Fibroblast of skin of back (primary cell): ENCODE measurements around the gene FUZ.

ENCODE experiments used
- DNase-seq: peaks from one replicate; pipeline ENCODE4 v3.0.0-alpha.2; 2013

FUZ gene

GRCh38 chr19:49851456-49852259 is 38.6 kb upstream of the FUZ start:
- DNase-seq, result peak; percentile 23

DNA sequence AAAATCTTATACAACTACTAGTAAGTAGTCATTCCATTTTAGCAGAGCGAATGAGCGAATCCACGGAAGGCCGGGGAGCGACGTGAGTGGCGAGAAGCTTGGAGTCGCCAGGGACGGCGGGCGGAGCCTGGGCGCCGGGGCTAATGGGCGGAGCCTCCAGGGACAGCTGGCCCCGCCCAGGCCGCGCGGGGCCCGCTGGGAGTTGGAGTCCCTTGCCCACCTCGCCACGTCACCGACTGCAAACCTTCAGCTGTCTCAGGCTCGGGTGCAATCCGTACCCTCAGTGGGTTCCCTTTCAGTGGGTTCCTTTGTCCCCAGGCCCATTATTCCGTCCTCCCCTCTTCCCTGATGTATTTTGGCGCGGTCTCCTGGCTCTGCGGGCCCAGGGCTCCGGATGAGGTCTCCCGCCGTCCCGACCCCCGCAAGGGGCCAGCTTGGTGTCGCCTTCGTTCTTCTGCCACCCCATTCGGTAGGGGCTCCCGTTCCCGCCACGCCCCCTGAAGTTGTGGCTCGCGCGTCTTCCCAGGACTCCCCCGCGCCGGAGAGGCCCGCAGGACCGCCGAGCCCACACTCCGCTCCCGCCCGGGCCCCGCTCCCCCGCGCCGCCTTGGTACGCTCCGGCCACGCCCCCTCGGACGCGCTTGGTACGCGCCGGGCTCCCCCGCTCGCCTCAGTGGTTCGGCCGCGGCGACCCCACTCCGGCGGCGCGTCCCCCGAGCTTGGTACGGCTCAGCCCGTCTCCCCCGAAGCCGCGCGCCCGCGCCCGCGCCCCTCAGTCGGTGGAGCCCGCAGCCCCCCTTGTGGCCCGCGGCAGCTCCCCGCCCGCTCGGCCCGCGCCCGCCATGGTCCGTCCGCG is 37.6 kb upstream of the FUZ start, which contains the start of gene PTOV1:
Gene PTOV1, plus strand, starts transcription at position 673 of the 856 bp plus-strand sequence.
- DNase-seq, result peak; percentile 89

- no peak for DNase-seq
Measured at GRCh38 chr19:49850221-49850486, 37.1 kb upstream of the FUZ start.

DNA sequence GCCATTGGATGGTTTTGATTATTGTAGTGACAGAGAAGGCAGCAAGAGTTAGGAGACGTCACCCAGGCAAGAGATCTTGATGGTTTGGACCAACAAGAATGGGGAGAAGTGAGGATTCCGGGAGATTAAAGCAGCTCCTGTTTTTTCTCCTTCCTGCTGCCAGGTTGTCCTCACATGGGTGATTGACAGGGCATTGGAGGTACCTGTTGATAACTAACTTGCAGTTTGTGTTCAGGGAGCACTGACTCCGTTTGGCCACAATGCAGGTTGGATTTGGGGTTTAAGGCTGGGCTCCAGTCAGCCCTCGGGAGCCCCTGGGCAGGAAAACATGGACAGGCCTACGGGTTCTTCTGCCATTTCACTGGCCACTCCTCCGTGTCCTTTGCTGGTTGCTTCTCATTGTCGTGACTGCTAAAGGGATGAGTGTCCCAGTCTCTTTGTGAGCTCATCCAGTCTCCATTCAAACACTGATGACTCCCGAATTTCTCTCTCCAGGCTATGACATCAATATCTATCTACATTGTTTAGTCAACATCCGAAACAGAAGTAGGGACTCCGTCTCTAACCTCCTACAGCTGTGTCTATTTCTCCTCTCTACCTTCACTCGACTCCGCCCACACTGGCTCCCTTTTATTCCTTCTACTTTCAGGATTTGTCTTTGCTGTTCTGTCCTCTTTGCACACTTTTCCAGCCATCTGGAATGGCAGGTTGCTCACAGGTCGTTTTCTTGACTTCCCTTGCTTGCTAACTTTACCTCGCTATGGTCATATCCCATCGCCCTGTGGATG is 36.5 kb upstream of the FUZ start:
- DNase-seq, result no peak

DNA sequence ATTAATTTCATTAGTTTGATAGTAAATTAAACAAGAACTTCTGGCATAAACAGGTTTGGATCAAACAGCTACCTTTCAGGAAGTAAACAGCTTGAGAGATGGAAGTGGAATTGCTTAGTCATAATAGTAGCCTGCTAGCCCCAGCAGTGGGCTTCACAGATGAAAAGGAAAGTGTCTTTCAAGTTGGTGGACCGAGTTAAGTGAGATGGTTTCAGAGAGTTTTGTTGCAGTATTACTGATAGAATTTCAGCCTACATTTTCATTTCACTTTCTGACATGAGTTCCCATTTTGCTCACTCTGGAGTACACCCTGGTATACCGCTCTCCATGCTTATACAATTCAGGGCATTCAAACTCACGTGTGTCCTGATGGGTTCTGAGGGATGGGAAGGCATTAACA is 35.8 kb upstream of the FUZ start:
- no peak for DNase-seq

DNA sequence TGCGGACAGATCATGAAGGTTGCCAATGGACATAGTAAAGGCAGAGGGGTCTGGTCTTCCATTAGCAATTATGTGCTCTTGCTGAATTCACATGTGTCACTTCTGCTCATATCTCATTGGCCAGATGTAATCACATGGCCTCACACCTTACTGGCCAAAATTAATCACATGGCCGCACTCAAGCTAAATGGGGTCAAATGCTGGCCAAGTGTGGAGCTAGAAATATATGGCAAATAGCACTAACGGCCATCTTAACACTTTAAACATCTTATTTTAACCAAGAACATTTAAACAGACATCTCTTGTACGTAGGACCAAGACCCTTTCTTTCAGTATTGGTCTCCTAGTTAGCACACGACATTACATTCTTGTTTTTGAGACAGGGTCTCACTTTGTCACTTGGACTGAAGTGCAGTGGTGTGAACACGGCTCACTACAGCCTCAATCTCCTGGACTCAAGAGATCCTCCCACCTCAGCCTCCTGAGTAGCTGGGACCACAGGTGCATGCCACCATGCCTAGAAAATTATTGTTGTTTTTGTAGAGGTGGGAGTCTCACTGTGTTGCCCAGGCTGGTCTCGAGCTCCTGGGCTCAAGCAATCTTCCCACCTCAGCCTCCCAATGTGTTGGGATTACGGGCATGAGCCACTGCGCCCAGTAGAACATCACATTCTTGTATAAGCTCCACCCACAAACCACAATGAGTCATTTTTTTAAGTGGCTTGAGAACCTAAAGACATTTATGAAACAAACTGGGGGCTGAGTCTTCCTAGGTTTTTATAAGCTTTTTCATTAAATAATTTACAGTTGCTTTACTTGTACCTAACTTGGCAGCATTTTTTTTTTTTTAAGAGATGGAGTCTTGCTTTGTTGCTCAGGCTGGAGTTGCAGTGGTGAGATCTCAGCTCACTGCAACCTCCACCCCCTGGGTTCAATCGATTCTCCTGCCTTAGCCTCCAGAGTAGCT is 34.9 kb upstream of the FUZ start:
- peak; percentile 90 for DNase-seq

DNA sequence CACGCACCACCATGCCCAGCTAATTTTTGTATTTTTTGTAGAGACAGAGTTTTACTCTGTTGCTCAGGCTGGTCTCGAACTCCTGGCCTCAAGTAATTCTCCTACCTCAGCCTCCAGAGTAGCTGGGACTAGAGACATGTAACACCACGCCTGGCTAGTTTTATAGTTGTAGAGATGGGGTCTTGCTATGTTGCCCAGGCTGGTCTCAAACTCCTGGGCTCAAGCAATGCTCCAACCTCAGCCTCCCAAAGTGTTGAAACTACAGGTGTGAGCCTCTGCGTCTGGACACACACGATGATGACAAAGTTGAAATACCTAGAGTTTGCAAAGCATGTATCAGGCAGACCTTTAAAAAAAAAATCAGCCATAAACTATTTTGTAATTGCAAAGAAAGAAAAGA is 33.3 kb upstream of the FUZ start:
- no peak for DNase-seq

GRCh38 chr19:49845414-49845813 is 32.3 kb upstream of the FUZ start:
- peak; percentile 65 for DNase-seq

GRCh38 chr19:49844138-49845095 is 31.3 kb upstream of the FUZ start:
- no peak for DNase-seq

- DNase-seq, result no peak
Measured at GRCh38 chr19:49843265-49843664, 30.2 kb upstream of the FUZ start.

DNA sequence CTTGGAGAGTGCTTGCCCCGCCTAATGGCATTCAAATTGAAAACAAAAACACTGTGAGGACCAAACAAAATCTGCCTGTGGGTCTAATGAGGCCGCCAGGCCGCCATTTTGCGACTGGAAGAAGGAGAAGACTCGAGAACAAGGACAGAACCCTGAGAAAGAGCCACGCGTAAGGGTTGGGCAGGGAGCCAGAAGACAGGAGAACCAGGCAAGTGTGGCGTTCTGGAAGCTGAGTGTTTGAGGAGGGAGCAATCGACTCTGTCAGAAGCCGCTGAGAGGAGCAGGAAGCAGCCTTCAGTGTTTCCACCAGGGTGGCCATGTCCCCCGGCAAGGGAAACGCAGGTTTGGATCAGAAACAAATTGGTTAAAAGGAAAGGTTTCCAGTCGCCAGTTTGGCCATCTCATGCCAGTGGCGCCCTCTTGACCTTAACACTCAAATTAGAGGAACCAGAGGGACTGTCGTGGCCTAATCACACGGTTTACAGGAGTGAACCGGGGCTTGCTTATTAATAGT is 27.7 kb upstream of the FUZ start:
- no peak for DNase-seq

DNA sequence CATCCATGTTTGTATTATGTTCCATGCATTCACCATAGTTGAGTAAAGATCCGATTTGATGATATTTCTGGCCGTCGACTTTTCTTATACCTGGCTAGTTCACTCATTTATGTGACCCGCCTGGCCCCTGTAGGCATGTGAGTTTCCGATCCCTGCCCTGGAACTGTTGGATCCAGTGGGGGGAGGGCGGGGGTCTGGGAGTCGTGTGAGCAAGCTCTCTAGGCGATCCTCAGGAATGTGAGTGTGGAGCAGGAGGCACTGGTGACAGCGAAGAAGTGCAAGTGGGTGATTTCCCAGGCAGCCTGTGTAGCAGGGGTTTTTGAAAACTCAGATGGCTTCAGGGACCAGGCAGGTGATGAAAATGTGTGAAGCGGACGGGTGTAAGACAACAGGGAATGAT is 27.2 kb upstream of the FUZ start:
- DNase-seq, result no peak

DNA sequence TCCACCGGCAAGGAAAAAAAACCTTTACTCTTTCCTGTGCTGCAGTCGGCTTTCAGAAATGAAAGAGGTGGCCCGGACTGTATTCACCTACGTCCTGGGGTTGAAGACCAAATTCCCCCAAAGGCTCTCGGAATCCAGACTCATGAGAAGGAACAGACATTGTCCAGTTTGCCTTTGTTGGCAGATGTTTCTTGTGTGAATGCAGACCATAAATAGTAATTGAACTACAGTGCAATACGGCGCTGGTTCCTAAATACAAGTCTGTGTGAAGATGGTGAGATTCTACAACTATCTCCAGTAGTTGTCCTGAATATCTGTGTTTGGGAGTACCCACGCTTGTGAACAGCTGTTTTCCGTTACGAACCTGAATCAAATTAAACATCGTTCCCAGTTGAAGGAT is 26.6 kb upstream of the FUZ start:
- DNase-seq, result no peak

DNA sequence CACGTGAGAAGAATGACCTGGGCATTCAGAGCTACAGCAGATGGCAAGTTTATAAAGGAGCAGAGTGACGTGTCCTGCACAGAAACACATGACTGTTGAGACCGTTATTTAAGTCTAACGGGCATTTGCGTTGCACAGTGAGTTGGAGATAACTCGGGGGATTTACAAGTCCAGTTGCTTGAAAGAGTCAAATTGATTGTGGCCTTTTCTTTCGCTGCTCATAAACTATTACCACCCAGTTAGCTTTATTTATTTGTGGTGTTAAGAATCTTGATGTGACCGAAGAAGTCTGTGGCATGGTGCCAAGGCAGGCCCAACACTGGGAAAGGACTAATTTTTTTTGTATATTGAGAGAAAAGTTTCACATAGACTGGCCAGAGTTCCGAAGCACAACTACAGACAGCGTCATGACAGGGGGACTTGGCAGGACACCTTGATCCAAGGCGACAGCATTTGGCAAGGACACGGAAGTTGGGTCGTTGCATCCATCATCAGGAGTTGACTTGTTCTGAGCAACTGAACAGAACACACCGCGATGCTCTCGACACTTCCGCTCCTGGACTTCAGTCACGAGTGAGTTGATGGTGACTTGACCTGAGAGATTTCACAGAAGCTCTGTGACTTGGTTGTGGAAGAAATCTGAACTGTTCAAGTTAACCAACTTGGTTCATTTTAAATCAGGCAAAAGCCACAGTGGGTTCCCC is 25.9 kb upstream of the FUZ start:
- DNase-seq, result no peak

DNA sequence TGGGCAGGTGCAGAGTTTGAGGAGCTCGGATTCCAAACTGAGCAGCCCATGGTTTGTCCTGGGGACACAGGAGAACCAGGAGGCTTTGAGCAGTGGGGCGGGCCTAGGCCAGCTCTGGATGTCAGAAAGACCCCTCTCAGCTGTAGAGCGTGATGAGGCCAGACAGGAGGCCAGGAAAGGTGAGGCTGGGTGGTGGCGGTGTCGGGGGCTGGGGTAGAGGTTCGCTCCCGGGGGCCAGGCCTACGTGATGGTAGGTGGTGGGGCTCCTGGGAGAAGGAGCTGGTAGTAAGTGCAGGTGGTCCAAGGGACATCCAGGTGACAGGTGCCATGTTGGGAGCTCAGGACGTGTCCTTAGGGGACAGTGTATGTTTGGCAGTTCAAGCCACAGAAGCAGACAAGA is 24.3 kb upstream of the FUZ start:
- DNase-seq, result no peak

DNA sequence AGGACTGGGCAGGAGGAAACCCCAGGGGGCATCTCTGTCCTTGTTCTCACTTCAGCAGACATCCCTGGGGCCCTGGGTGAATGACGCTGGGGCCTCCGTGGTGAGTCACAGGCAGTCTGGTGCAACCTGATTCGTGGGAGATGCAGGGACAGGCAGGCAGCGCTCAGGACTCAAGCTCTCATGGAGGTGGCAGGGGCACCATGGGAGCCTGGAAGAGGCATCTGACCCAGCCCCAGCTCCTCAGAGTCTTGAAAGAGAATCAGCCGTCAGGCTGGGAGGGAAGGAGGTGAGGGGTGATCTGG is 23.9 kb upstream of the FUZ start:
- peak; percentile 40 for DNase-seq

GRCh38 chr19:49836176-49837008 is 23.3 kb upstream of the FUZ start:
- DNase-seq, result no peak

DNA sequence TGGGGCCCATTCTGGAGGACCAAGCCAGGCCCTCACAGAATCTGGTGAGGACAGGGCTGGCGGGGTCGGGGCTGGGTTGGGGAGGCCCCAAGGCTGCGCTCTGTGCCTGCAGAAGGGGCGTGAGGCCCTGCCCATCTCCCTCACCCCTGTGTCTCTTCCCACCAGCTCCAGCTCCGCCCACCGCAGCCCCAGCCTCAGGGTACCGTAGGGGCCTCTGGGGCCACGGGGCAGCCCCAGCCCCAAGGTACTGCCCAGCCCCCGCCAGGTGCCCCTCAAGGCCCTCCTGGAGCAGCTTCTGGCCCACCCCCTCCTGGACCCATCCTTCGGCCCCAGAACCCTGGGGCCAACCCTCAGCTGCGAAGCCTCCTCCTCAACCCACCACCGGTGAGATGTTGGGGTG is 22.5 kb upstream of the FUZ start:
- DNase-seq, result no peak

DNA sequence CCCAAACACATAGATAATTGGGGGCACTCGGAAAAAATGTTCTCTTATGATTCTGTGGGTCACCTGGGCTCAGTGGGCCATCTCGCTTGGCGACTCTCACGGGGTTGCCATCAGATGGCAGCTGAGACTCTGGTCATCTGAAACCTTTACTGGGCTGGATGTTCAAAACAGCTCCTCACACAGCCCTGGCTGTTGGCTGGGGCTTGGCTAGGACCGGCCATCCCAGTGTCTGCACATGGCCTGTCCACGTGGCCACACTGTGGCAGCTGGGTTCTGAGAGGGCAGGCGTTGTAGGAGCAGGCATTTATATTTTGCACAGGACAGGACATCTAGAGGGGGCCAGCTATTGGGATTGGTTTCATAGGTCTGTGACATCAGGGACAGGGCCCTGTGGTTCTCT is 20.5 kb upstream of the FUZ start:
- no peak for DNase-seq
